Stimulated activated CD4-positive, alpha-beta T cell treated with anti-CD3 and anti-CD28 coated beads, Interleukin-15, amount 100 ng/mL, for 1 hour (primary cell): ENCODE data around the gene SLC5A2.
"Not testable (repeated sequence)": the region's sequence is repeated elsewhere in the genome, so short reads cannot be mapped to it uniquely, and the experiment has no call there.

ENCODE experiments used
- DNase-seq, 2 donors: peaks; one replicate each; pipeline ENCODE4 v3.0.0-alpha.2; 2020; ENCODE audit warnings: low read depth in 1 of 2, low spot score in 1 of 2

The SLC5A2 gene

GRCh38 chr16:31475946-31476302, 7.0 kb upstream of the SLC5A2 start:
- DNase-seq, result no peak

DNA sequence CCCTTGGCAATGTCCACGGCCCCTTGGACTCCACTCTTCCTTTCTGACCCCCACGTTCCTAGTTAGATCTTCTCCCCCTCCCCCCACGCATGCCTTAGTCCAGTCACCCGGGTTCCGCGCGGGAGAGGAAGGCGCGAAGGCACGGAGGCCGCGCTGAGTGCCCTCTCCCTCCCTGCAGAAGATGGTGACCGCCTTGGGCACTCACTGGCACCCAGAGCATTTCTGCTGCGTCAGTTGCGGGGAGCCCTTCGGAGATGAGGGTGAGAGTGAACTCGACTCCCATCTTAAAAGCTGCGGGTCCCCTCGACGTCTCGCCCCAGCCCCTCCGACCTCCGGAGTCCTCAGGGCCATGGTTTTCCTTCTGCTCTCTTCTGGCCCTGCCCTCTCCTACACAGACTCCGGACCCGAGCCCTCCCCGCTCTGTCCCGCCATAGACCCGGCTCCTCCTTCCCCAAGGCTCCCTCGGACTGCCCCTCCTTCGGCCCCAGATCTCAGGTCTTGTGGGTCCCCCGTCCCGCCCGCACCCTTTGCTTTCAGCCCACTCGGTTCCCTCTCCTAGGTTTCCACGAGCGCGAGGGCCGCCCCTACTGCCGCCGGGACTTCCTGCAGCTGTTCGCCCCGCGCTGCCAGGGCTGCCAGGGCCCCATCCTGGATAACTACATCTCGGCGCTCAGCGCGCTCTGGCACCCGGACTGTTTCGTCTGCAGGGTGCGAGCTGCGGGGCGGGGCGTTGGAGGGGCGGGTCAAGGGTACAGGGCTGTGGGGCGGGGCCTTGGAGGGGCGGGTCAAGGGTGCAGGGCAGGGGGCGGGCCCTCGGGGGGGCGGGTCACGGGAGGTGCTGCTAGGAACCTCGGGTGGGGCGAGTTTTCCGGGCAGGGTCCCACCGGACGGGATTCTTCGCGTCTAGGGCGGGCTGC, 6.4 kb upstream of the SLC5A2 start:
- DNase-seq, result peak; percentile 77 to 84

DNA sequence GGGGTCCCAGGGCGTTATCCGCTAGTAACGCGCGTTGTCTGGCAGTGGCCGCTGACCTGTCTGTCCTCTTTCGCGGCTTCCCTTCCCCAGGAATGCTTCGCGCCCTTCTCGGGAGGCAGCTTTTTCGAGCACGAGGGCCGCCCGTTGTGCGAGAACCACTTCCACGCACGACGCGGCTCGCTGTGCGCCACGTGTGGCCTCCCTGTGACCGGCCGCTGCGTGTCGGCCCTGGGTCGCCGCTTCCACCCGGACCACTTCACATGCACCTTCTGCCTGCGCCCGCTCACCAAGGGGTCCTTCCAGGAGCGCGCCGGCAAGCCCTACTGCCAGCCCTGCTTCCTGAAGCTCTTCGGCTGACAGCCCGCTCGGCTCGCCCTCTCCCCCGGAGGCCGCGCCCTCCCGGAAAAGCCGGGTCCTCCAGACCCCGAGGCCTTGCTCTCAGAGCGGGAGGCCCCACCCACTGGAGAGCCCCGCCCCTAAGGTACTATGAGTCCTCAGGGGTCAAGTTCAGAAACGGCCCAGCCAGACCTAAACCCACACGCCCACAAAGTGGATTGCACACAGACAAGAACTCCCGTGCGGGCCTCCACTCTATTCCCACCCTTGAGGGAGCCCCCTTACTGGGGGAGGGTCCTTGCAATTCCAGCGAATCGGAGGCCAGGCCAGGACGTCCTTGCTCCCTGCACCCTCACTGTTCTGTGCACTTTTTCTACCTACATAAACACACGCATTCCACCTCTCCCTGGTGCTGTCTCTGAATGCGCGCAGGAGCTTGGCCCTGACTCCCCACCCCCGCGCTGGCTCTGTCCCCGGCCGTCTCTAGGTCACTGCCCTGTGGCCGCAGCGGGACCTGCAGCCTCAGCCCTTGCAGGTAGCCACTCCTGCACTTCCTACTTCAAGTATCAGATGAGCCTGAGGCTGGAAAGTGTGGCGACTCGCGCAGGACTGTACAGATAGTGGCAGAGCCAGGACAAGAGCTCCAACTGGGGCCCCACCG, 5.4 kb upstream of the SLC5A2 start:
- no peak for DNase-seq

DNA sequence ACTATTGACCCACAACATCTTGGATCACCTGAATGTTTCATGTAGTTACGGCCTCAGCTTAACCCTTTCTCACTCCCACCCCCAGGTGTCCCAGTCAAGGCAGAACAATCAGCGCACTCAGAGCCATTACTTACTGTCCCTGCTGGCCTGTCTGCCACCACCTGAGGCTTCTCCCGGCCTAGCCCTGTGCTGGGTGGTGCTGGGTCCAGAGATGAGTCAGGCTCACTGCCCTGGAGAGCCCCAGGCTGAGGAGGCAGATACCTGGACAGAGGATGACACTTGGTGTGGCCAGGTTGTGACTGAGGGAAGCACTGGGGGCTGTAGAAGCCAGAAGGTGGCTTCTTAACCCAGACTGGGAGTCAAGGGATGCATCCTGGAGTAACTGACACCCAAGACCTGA, 4.0 kb upstream of the SLC5A2 start:
- no peak for DNase-seq

GRCh38 chr16:31479751-31480150, 3.2 kb upstream of the SLC5A2 start:
- DNase-seq, result no peak

GRCh38 chr16:31480851-31481536, 1.9 kb upstream of the SLC5A2 start:
- no peak for DNase-seq

DNA sequence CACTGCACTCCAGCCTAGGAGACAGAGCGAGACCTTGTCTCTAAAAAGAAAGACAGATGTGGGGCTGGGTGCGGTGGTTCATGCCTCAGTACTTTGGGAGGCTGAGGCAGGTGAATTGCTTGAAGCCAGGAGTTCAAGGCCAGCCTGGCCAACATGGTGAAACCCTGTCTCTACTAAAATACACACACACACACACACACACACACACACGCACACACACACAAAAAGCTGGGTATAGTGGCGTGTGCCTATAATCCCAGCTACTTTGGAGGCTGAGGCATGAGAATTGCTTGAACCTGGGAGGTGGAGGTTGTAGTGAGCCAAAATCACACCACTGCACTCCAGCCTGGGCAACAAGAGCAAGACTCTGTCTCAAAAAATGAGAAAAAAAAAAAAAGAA, 1.1 kb downstream of the SLC5A2 start:
- not testable (repeated sequence) for DNase-seq

- no peak for DNase-seq
Measured at GRCh38 chr16:31484491-31485171, 1.7 kb downstream of the SLC5A2 start.

DNA sequence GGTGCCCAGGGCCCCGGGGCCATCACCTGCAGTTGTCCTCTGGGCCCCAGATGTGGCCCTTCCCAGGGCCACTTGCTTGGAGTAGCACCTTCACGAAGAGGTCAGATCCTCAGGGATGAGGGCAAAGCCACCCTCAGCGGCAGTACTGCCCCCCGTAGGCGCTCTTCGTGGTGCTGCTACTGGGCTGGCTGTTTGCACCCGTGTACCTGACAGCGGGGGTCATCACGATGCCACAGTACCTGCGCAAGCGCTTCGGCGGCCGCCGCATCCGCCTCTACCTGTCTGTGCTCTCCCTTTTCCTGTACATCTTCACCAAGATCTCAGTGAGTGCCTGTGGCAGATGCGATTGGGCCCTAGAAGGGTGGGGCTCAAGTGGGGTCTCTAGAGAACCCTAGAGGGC, 2.6 kb downstream of the SLC5A2 start:
- no peak for DNase-seq

GRCh38 chr16:31486045-31486444, 3.1 kb downstream of the SLC5A2 start:
- DNase-seq, result no peak

DNA sequence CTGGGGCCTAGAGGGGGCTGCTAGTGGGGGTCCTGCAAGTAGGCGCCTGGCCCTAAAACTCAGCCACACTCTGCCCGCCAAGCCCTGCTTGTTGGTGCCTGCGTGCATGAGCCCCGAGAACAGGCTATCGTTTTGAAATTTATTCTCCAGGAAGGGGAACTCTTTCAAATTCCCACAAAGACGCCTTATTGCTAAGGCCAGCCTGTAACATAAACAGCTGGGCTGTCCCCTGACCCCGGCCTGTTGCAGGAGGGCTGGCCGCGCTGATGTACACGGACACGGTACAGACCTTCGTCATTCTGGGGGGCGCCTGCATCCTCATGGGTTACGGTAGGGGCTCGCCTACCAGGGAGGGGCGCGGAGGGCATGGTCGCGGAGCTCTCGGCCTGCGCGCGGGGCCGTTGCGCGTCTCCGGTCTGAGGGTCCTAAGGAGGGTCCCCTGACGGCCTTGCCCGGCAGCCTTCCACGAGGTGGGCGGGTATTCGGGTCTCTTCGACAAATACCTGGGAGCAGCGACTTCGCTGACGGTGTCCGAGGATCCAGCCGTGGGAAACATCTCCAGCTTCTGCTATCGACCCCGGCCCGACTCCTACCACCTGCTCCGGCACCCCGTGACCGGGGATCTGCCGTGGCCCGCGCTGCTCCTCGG, 4.3 kb downstream of the SLC5A2 start:
- no peak for DNase-seq

DNA sequence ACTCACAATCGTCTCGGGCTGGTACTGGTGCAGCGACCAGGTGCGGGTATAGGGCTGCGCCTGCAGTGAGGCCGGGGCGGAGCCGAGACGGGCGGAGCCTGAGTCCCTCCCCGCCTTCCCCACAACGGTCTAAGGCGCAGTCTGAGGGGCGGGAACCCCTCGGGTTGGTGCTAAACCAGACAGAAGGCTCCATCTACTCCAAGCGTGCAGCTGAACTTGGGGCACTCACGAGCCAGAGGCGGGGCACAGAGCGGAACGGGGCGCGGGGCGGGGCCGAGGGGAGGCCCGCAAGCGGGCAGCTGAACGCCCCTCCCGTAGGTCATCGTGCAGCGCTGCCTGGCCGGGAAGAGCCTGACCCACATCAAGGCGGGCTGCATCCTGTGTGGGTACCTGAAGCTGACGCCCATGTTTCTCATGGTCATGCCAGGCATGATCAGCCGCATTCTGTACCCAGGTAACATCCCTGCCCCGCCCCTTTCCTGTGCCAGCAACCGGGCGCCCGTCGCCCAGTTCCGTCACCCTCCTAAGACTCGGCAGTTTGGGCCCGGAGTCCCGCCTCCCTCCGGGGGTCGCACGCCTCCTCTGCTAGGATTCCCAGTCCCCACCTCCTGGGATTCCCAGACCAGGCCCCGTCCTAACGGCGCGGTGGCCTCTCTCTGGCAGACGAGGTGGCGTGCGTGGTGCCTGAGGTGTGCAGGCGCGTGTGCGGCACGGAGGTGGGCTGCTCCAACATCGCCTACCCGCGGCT, 5.0 kb downstream of the SLC5A2 start:
- DNase-seq, result peak; percentile 56

GRCh38 chr16:31488468-31489297, 5.8 kb downstream of the SLC5A2 start:
- DNase-seq, result no peak

DNA sequence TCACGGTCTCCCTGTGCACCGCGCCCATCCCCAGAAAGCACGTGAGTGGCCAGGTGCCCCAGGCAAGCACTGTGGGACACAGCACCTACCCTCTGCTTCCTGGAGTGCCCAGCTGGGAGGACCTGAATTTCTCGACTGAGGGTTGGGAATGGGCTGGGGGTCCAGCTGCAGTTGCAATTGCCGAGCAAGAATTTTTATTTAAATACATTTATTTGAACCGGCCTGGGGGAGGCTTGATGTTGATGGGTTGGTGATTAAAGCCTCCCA, 6.3 kb downstream of the SLC5A2 start:
- no peak for DNase-seq

- no peak for DNase-seq
Measured at GRCh38 chr16:31489616-31490584, 7.0 kb downstream of the SLC5A2 start.

DNA sequence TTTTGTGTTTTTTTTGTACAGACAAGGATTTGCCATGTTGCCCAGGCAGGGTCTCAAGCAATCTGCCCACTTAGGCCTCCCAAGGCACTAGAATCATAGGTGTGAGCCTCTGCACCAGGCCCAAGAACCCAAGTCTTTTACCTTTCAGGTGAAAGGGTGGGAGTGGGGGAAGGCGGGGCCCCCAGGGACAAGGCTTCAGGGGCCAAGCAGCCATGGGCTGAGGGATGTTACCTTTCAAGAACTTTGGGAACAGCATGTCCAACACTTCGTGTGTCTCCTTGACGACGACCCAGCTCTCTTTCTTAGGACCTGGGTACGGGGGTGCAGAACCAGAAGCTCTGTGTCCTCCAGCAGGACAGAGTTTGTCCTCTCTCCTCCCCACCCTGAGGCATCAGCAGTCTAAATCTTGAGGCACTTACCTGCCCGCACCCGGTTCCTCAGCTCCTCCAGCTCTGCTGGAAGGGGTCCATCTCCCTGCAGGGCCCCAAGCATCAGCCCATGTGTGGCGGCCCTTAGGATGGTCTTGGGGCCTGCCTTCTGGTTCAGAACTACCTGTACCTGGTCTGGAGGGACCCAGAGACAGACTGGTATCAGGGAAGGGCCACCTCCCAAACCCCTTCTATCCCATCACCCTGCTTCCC, 9.0 kb downstream of the SLC5A2 start:
- no peak for DNase-seq

- DNase-seq, result no peak
Measured at GRCh38 chr16:31493506-31494125, 10.7 kb downstream of the SLC5A2 start.
